ENCODE measurements around the gene SYNJ1. TPM values are rescaled to one million over a fixed set of nuclear protein-coding genes. Genes with fewer than 3 reads are reported as not detected.
A peak's percentile ranks its signal among the peaks of the same experiment; 100 is the strongest.

SYNJ1 gene
- total and polyA plus RNA-seq, 9 of the 15 experiments (the other 6 are each of a cell fraction or from before 2014, with no cell fraction given): 2.4 to 10.6 (median 5.6) TPM

- TF ChIP-seq, protein P1, sequence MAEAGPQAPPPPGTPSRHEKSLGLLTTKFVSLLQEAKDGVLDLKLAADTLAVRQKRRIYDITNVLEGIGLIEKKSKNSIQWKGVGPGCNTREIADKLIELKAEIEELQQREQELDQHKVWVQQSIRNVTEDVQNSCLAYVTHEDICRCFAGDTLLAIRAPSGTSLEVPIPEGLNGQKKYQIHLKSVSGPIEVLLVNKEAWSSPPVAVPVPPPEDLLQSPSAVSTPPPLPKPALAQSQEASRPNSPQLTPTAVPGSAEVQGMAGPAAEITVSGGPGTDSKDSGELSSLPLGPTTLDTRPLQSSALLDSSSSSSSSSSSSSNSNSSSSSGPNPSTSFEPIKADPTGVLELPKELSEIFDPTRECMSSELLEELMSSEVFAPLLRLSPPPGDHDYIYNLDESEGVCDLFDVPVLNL (CRISPR knock-in tag; IDR thresholded peaks at IDR 0.05; ENCODE audit: low read depth): peak; percentile 60; the same call in 1 of the 2 replicates
- TF ChIP-seq, protein P2, sequence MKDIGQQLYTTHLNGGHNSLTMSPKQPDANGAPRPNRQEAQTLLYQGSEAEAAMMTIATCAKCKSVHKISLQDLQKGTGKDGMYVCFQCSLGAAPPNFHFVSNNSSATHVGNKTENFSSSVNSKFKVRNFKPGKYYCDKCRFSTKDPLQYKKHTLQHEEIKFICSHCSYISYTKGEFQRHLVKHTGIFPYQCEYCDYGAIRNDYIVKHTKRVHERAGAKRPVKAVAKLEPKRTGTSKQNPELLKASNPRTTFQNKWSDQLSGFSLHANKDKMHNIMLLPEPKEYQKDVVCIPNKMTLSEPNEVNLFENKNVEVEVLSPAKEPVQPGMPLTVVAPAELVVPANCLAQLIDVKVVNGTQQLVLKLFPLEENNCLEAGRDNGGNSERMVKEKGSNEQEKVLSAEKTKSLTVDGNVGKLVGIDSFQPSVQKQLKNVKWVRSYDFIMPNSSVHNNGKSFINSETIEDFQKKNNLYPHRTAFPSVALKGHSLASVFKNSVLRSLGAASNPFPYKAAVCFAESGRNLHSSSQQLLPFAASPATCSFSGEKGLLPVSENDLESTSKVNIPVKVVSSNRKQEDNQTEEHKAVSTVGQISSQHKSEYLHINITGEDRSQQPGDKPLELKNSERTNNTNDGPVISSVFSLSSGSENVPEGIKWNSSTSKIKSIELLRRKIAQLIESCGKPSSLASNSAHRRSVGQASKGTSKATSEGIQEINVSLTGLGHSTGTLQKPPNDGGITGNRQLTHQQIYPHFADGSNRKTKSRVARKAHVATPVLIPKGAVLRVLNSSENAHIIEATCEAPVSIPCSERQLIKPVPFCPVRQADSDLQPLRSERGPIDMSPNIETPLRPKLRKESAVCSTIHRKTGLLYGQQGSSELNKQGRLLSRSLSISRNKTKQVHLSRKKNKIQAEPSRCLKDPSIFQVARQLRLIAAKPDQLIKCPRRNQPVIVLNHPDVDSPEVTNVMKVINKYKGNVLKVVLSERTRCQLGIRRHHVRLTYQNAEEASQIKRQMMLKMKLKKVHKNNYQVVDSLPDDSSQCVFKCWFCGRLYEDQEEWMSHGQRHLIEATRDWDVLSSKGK (CRISPR knock-in tag; IDR thresholded peaks at IDR 0.05): no peak
- TF ChIP-seq THAP12 (CRISPR knock-in tag; IDR thresholded peaks at IDR 0.05): no peak
- no peak for TF ChIP-seq ZNF174 (CRISPR knock-in tag; IDR thresholded peaks at IDR 0.05)
- TF ChIP-seq YBX1 (IDR thresholded peaks at IDR 0.05): no peak
- no peak; the same call in 1 of the 2 replicates for TF ChIP-seq ZNF12 (CRISPR knock-in tag; IDR thresholded peaks at IDR 0.05)
- peak; percentile 2; the same call in 1 of the 2 replicates for TF ChIP-seq STAT6 (CRISPR knock-in tag; IDR thresholded peaks at IDR 0.05)
- TF ChIP-seq ZNF124 (CRISPR knock-in tag; IDR thresholded peaks at IDR 0.05): 0 out of 2 replicates have a peak, but pooled peaks have one; percentile 50
- TF ChIP-seq GABPB1 (CRISPR knock-in tag; IDR thresholded peaks at IDR 0.05): no peak
- no peak for TF ChIP-seq EWSR1 (IDR thresholded peaks at IDR 0.05; ENCODE audit: borderline replicate concordance, low read depth, partially characterized antibody)
- TF ChIP-seq SIN3A (IDR thresholded peaks at IDR 0.05; ENCODE audit: borderline replicate concordance in 2 of 2, control insufficient read depth in 1 of 2, low read depth in 2 of 2, low read length in 2 of 2): no peak
- TF ChIP-seq, protein P3, sequence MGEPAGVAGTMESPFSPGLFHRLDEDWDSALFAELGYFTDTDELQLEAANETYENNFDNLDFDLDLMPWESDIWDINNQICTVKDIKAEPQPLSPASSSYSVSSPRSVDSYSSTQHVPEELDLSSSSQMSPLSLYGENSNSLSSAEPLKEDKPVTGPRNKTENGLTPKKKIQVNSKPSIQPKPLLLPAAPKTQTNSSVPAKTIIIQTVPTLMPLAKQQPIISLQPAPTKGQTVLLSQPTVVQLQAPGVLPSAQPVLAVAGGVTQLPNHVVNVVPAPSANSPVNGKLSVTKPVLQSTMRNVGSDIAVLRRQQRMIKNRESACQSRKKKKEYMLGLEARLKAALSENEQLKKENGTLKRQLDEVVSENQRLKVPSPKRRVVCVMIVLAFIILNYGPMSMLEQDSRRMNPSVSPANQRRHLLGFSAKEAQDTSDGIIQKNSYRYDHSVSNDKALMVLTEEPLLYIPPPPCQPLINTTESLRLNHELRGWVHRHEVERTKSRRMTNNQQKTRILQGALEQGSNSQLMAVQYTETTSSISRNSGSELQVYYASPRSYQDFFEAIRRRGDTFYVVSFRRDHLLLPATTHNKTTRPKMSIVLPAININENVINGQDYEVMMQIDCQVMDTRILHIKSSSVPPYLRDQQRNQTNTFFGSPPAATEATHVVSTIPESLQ (CRISPR knock-in tag; IDR thresholded peaks at IDR 0.05): no peak
- TF ChIP-seq TFAM (CRISPR knock-in tag; conservative IDR thresholded peaks at IDR 0.05): no peak
Observed at GRCh38 chr21:32728456-32728839, 635 bp upstream of the SYNJ1 start (continued).

Measured in K562 (cell line).